SK-N-SH treated with all-trans-retinoic acid at 6 μM for 48 hours (cell line): ENCODE measurements around the gene S100Z.

Source experiments
- ATAC-seq: fragments of 200-7000 bp; cut with Tn5 transposase; 3 replicates; pipeline ENCODE4 v1.9.1; 2020; ENCODE audit warnings: mild to moderate bottlenecking, moderate library complexity
- ARNTL ChIP-seq: fragments of 450-650 bp; formaldehyde crosslinking; IDR thresholded peaks from 2 replicates; pipeline ENCODE4 v1.5.0; 2020; ENCODE audit warnings: low read depth, mild to moderate bottlenecking, moderate library complexity, borderline replicate concordance
- BACH2 ChIP-seq: fragments of 250-450 bp; sonication (Bioruptor Pico); IDR thresholded peaks from 2 replicates; pipeline ENCODE4 v1.9.0; 2021; ENCODE audit warnings: mild to moderate bottlenecking, borderline replicate concordance
- CREB5 ChIP-seq: fragments of 250-450 bp; sonication (Bioruptor Pico); IDR thresholded peaks from 2 replicates; pipeline ENCODE4 v1.5.1; 2020; ENCODE audit warnings: low read depth, mild to moderate bottlenecking, moderate library complexity
- CSDC2 ChIP-seq: fragments of 250-450 bp; sonication (Bioruptor Pico); IDR thresholded peaks from 2 replicates; pipeline ENCODE4 v1.5.0; 2020; ENCODE audit warnings: mild to moderate bottlenecking, moderate library complexity
- ESRRG ChIP-seq: fragments of 250-450 bp; sonication (Bioruptor Pico); IDR thresholded peaks from 2 replicates; pipeline ENCODE4 v1.6.1; 2021; ENCODE audit warnings: mild to moderate bottlenecking
- GLIS3 ChIP-seq: fragments of 250-450 bp; sonication (Bioruptor Pico); IDR thresholded peaks from 2 replicates; pipeline ENCODE4 v1.5.0; 2020; ENCODE audit warnings: mild to moderate bottlenecking, moderate library complexity
- ISL1 ChIP-seq: fragments of 250-450 bp; sonication (Bioruptor Pico); IDR thresholded peaks from 2 replicates; pipeline ENCODE4 v2.1.2; 2022; ENCODE audit warnings: mild to moderate bottlenecking, moderate library complexity
- OSR1 ChIP-seq: fragments of 250-450 bp; sonication (Bioruptor Pico); IDR thresholded peaks from 2 replicates; pipeline ENCODE4 v1.8.0; 2022; ENCODE audit warnings: moderate library complexity, mild to moderate bottlenecking, inconsistent platforms
- PATZ1 ChIP-seq: fragments of 250-450 bp; sonication (Bioruptor Pico); IDR thresholded peaks from 2 replicates; pipeline ENCODE4 v1.8.0; 2020; ENCODE audit warnings: mild to moderate bottlenecking, moderate library complexity, borderline replicate concordance
- PPARA ChIP-seq: fragments of 250-450 bp; sonication (Bioruptor Pico); IDR thresholded peaks from 2 replicates; pipeline ENCODE4 v1.5.0; 2020; ENCODE audit warnings: mild to moderate bottlenecking, borderline replicate concordance
- RARB ChIP-seq: fragments of 250-450 bp; sonication (Bioruptor Pico); IDR thresholded peaks from 2 replicates; pipeline ENCODE4 v1.8.0; 2021; ENCODE audit warnings: mild to moderate bottlenecking, moderate library complexity
- SNAI2 ChIP-seq: fragments of 250-450 bp; sonication (Bioruptor Pico); IDR thresholded peaks from 2 replicates; pipeline ENCODE4 v1.5.0; 2020; ENCODE audit warnings: mild to moderate bottlenecking, moderate library complexity
- TCF4 ChIP-seq: fragments of 250-450 bp; sonication (Bioruptor Pico); IDR thresholded peaks from 2 replicates; pipeline ENCODE4 v1.8.0; 2021; ENCODE audit warnings: mild to moderate bottlenecking, moderate library complexity, borderline replicate concordance
- TOX ChIP-seq: fragments of 250-450 bp; sonication (Bioruptor Pico); IDR thresholded peaks from 2 replicates; pipeline ENCODE4 v1.8.0; 2021; ENCODE audit warnings: mild to moderate bottlenecking, moderate library complexity, borderline replicate concordance
- TSHZ2 ChIP-seq: fragments of 250-450 bp; sonication (Bioruptor Pico); IDR thresholded peaks from 2 replicates; pipeline ENCODE4 v1.5.0; 2020; ENCODE audit warnings: mild to moderate bottlenecking, moderate library complexity
- ZC3H10 ChIP-seq: fragments of 250-450 bp; sonication (Bioruptor Pico); IDR thresholded peaks from 2 replicates; pipeline ENCODE4 v1.5.1; 2021; ENCODE audit warnings: mild to moderate bottlenecking, moderate library complexity
- ZFP3 ChIP-seq: fragments of 250-450 bp; sonication (Bioruptor Pico); IDR thresholded peaks from 2 replicates; pipeline ENCODE4 v1.5.0; 2020; ENCODE audit warnings: mild to moderate bottlenecking, moderate library complexity
- ZFP30 ChIP-seq: fragments of 450-650 bp; formaldehyde crosslinking; IDR thresholded peaks from 2 replicates; pipeline ENCODE4 v1.5.0; 2022; ENCODE audit warnings: mild to moderate bottlenecking, moderate library complexity
- ZNF565 ChIP-seq: fragments of 450-650 bp; formaldehyde crosslinking; conservative IDR thresholded peaks from 2 replicates; pipeline ENCODE4 v1.5.0; 2020; ENCODE audit warnings: low read depth, mild to moderate bottlenecking, moderate library complexity
- ZNF70 ChIP-seq: fragments of 450-650 bp; formaldehyde crosslinking; IDR thresholded peaks from 2 replicates; pipeline ENCODE4 v1.5.0; 2020; ENCODE audit warnings: mild to moderate bottlenecking, moderate library complexity
- ZNF8 ChIP-seq: fragments of 450-650 bp; formaldehyde crosslinking; IDR thresholded peaks from 2 replicates; pipeline ENCODE4 v1.5.0; 2020; ENCODE audit warnings: mild to moderate bottlenecking, moderate library complexity
- TF ChIP-seq, protein P1 (sequence below): fragments of 250-450 bp; sonication (Bioruptor Pico); IDR thresholded peaks from 2 replicates; pipeline ENCODE4 v1.8.0; 2021; ENCODE audit warnings: low read depth, mild to moderate bottlenecking, moderate library complexity, borderline replicate concordance
- TF ChIP-seq, protein P2 (sequence below): fragments of 250-450 bp; sonication (Bioruptor Pico); IDR thresholded peaks from 2 replicates; pipeline ENCODE4 v1.5.1; 2021; ENCODE audit warnings: mild to moderate bottlenecking, moderate library complexity

Gene S100Z

DNA sequence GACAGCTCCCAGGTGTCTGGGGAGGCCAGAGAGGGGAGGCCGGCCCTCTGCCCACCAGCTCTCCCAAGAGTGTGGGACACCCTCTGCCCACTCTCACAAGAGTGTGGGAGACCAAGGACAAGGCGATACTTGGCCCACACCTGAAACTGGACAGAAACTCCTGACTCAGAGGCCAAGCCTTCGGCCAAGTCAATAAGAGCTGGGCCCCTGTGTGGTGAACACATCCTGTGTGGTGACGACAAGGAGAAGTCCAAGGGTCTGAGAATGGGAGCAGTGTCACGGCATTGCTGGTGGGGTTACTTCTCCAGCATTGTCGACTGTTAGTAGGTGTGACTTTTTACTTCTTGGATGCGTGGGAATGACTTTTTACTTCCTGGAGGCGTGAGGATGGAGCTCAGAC, 45.5 kb upstream of the S100Z start:
- ATAC-seq: no peak
- TF ChIP-seq ZNF8 (CRISPR knock-in tag) (no peak), ISL1 (CRISPR knock-in tag) (no peak), CSDC2 (CRISPR knock-in tag) (no peak), ZNF565 (CRISPR knock-in tag) (no peak), ZC3H10 (CRISPR knock-in tag) (no peak), PPARA (CRISPR knock-in tag) (no peak), CREB5 (CRISPR knock-in tag) (no peak), ZNF70 (no peak), TOX (no peak), PATZ1 (CRISPR knock-in tag) (no peak), BACH2 (no peak), ARNTL (no peak), OSR1 (CRISPR knock-in tag) (no peak), ZFP30 (CRISPR knock-in tag) (no peak), ESRRG (no peak), GLIS3 (CRISPR knock-in tag) (no peak), RARB (CRISPR knock-in tag) (no peak), TSHZ2 (CRISPR knock-in tag) (no peak), SNAI2 (CRISPR knock-in tag) (no peak)
- TF ChIP-seq, protein P1, sequence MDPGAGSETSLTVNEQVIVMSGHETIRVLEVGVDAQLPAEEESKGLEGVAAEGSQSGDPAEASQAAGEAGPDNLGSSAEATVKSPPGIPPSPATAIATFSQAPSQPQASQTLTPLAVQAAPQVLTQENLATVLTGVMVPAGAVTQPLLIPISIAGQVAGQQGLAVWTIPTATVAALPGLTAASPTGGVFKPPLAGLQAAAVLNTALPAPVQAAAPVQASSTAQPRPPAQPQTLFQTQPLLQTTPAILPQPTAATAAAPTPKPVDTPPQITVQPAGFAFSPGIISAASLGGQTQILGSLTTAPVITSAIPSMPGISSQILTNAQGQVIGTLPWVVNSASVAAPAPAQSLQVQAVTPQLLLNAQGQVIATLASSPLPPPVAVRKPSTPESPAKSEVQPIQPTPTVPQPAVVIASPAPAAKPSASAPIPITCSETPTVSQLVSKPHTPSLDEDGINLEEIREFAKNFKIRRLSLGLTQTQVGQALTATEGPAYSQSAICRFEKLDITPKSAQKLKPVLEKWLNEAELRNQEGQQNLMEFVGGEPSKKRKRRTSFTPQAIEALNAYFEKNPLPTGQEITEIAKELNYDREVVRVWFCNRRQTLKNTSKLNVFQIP (CRISPR knock-in tag): no peak

GRCh38 chr5:76805821-76806505, 43.9 kb upstream of the S100Z start:
- TF ChIP-seq ISL1 (CRISPR knock-in tag) (no peak), ZC3H10 (CRISPR knock-in tag) (no peak), ZNF8 (CRISPR knock-in tag) (no peak), GLIS3 (CRISPR knock-in tag) (no peak), OSR1 (CRISPR knock-in tag) (no peak), BACH2 (no peak)
- TF ChIP-seq, protein P1 (CRISPR knock-in tag): no peak
- peak; percentile 84 for ATAC-seq

GRCh38 chr5:76807296-76807695, 42.5 kb upstream of the S100Z start:
- ATAC-seq: peak; percentile 72
- TF ChIP-seq ISL1 (CRISPR knock-in tag) (no peak), RARB (CRISPR knock-in tag) (no peak), ZNF70 (no peak), ZFP3 (no peak), ESRRG (no peak), OSR1 (CRISPR knock-in tag) (no peak), ZFP30 (CRISPR knock-in tag) (no peak), PPARA (CRISPR knock-in tag) (no peak), BACH2 (no peak), GLIS3 (CRISPR knock-in tag) (no peak), TCF4 (no peak), CREB5 (CRISPR knock-in tag) (no peak), ARNTL (no peak)
- TF ChIP-seq, protein P2, sequence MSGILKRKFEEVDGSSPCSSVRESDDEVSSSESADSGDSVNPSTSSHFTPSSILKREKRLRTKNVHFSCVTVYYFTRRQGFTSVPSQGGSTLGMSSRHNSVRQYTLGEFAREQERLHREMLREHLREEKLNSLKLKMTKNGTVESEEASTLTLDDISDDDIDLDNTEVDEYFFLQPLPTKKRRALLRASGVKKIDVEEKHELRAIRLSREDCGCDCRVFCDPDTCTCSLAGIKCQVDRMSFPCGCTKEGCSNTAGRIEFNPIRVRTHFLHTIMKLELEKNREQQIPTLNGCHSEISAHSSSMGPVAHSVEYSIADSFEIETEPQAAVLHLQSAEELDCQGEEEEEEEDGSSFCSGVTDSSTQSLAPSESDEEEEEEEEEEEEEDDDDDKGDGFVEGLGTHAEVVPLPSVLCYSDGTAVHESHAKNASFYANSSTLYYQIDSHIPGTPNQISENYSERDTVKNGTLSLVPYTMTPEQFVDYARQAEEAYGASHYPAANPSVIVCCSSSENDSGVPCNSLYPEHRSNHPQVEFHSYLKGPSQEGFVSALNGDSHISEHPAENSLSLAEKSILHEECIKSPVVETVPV (CRISPR knock-in tag): no peak
